UCSD-AML1 (cell line): ENCODE measurements around the gene CDK2.

Experiments used
- DNase-seq: peaks from one replicate; lab custom pipeline; 2025; ENCODE audit not compliant: unreplicated experiment; lab: John Stamatoyannopoulos, UW

The CDK2 gene

GRCh38 chr12:56007564-56008559 lies 41.2 kb downstream of the CDK2 start:
- DNase-seq = peak; percentile 57

- DNase-seq = no peak
Observed at GRCh38 chr12:56010111-56010570, 43.5 kb downstream of the CDK2 start.

GRCh38 chr12:56011509-56012090 lies 45.0 kb downstream of the CDK2 start:
- no peak for DNase-seq

GRCh38 chr12:56013482-56013881 lies 46.9 kb downstream of the CDK2 start:
- DNase-seq = no peak

- DNase-seq = no peak
Observed at GRCh38 chr12:56014205-56014604, 47.6 kb downstream of the CDK2 start.

GRCh38 chr12:56017181-56017580 lies 50.6 kb downstream of the CDK2 start:
- no peak for DNase-seq

GRCh38 chr12:56018356-56018755 lies 51.7 kb downstream of the CDK2 start:
- DNase-seq = no peak

- DNase-seq = peak; percentile 73
Observed at GRCh38 chr12:56020423-56021184, 54.0 kb downstream of the CDK2 start, which contains the start of gene IKZF4. TSS of gene IKZF4 (plus strand) at chr12:56021043. CDS start at chr12:56021494, 451 bp downstream.

- peak; percentile 42 for DNase-seq
Observed at GRCh38 chr12:56021889-56022497, 55.4 kb downstream of the CDK2 start.
